H9 (cell line): ENCODE measurements around the gene TECTA. TPM values are rescaled to one million over a fixed set of nuclear protein-coding genes. Genes with fewer than 3 reads are reported as not detected.
A peak's percentile ranks its signal among the peaks of the same experiment; 100 is the strongest.

Source experiments
- DNase-seq: peaks from one replicate; pipeline ENCODE4 v3.0.0-alpha.2; 2017
- H2AFZ ChIP-seq: one replicate; pipeline ENCODE4 v1.6.1; 2013; ENCODE audit warnings: mild to moderate bottlenecking, low read length, control low read depth, moderate library complexity
- H2AK5ac ChIP-seq: 2 replicates; pipeline ENCODE4 v1.6.1; 2013; ENCODE audit warnings: low read length, control low read depth, mixed read lengths; ENCODE audit not compliant: insufficient read length
- H2BK120ac ChIP-seq: one replicate; pipeline ENCODE4 v1.6.1; 2013; ENCODE audit warnings: low read depth, mild to moderate bottlenecking, low read length, control low read depth, inconsistent platforms; ENCODE audit not compliant: poor library complexity, severe bottlenecking
- H2BK12ac ChIP-seq: 2 replicates; pipeline ENCODE4 v1.6.1; 2013; ENCODE audit warnings: low read length, control low read depth, mixed read lengths, low read depth; ENCODE audit not compliant: insufficient read length
- H2BK15ac ChIP-seq: 2 replicates; pipeline ENCODE4 v1.6.1; 2013; ENCODE audit warnings: low read depth, low read length, control low read depth
- H2BK20ac ChIP-seq: one replicate; pipeline ENCODE4 v1.6.1; 2013; ENCODE audit warnings: low read depth, mild to moderate bottlenecking, low read length, control low read depth, inconsistent platforms; ENCODE audit not compliant: poor library complexity, severe bottlenecking
- H2BK5ac ChIP-seq: 2 replicates; pipeline ENCODE4 v1.6.1; 2013; ENCODE audit warnings: low read length, control low read depth, mixed read lengths; ENCODE audit not compliant: insufficient read length
- H3K14ac ChIP-seq: 2 replicates; pipeline ENCODE4 v1.6.1; 2013; ENCODE audit warnings: low read length, control low read depth; ENCODE audit not compliant: insufficient read depth
- H3K18ac ChIP-seq: 2 replicates; pipeline ENCODE4 v1.6.1; 2013; ENCODE audit warnings: low read depth, mild to moderate bottlenecking, mixed read lengths, low read length, control low read depth; ENCODE audit not compliant: insufficient read length
- H3K23ac ChIP-seq: 2 replicates; pipeline ENCODE4 v1.6.1; 2013; ENCODE audit warnings: low read length, control low read depth, mixed read lengths, low read depth; ENCODE audit not compliant: insufficient read length
- H3K23me2 ChIP-seq: 2 replicates; pipeline ENCODE4 v1.6.1; 2013; ENCODE audit warnings: low read depth, mild to moderate bottlenecking, mixed read lengths, low read length, control low read depth; ENCODE audit not compliant: insufficient read length, poor library complexity, severe bottlenecking
- H3K27ac ChIP-seq: 2 replicates; pipeline ENCODE4 v1.5.1; 2013; ENCODE audit warnings: low read length, control low read depth, mixed read lengths, low read depth; ENCODE audit not compliant: insufficient read length
- H3K27me3 ChIP-seq: 2 replicates; pipeline ENCODE4 v1.6.1; 2013; ENCODE audit warnings: low read length, control low read depth, inconsistent platforms; ENCODE audit not compliant: insufficient read depth
- H3K4ac ChIP-seq: 2 replicates; pipeline ENCODE4 v1.6.1; 2013; ENCODE audit warnings: low read depth, mild to moderate bottlenecking, control low read depth, inconsistent platforms, low read length, moderate library complexity
- H3K4me1 ChIP-seq: 2 replicates; pipeline ENCODE4 v1.6.1; 2013; ENCODE audit warnings: low read length, control low read depth, inconsistent platforms; ENCODE audit not compliant: insufficient read depth
- H3K4me2 ChIP-seq: 2 replicates; pipeline ENCODE4 v1.6.1; 2013; ENCODE audit warnings: low read length, control low read depth, mixed read lengths; ENCODE audit not compliant: insufficient read length, insufficient read depth
- H3K56ac ChIP-seq: 2 replicates; pipeline ENCODE4 v1.6.1; 2013; ENCODE audit warnings: low read depth, mild to moderate bottlenecking, mixed read lengths, low read length, control low read depth; ENCODE audit not compliant: insufficient read length
- H3K79me1 ChIP-seq: 2 replicates; pipeline ENCODE4 v1.6.1; 2013; ENCODE audit warnings: low read depth, mild to moderate bottlenecking, moderate library complexity, low read length, control low read depth, inconsistent platforms; ENCODE audit not compliant: insufficient read depth, poor library complexity, severe bottlenecking
- H3K79me2 ChIP-seq: 2 replicates; pipeline ENCODE4 v1.6.1; 2013; ENCODE audit warnings: low read length, control low read depth, inconsistent platforms; ENCODE audit not compliant: insufficient read depth
- H3K9ac ChIP-seq: 2 replicates; pipeline ENCODE4 v1.6.1; 2013; ENCODE audit warnings: low read length, control low read depth, mixed read lengths; ENCODE audit not compliant: insufficient read length; ENCODE audit errors: extremely low read depth
- H3K9me3 ChIP-seq: one replicate; pipeline ENCODE4 v1.6.1; 2013; ENCODE audit warnings: low read depth, low read length, inconsistent platforms; ENCODE audit not compliant: control insufficient read depth
- H3T11ph ChIP-seq: one replicate; pipeline ENCODE4 v1.6.1; 2013; ENCODE audit warnings: mild to moderate bottlenecking, low read length, control low read depth, inconsistent platforms
- H4K20me1 ChIP-seq: one replicate; pipeline ENCODE4 v1.6.1; 2013; ENCODE audit not compliant: control insufficient read depth, insufficient read length, insufficient read depth
- H4K5ac ChIP-seq: 2 replicates; pipeline ENCODE4 v1.6.1; 2013; ENCODE audit warnings: low read depth, mild to moderate bottlenecking, mixed read lengths, low read length, control low read depth; ENCODE audit not compliant: insufficient read length
- H4K8ac ChIP-seq: replicated peaks from 2 replicates; pipeline ENCODE4 v1.6.1; 2013; ENCODE audit warnings: low read length, control low read depth, mixed read lengths, low read depth; ENCODE audit not compliant: insufficient read length
- H4K91ac ChIP-seq: 2 replicates; pipeline ENCODE4 v1.6.1; 2013; ENCODE audit warnings: low read depth, mild to moderate bottlenecking, moderate library complexity, mixed read lengths, low read length, control low read depth; ENCODE audit not compliant: insufficient read length
- H3K27ac Mint-ChIP-seq, 3 experiments: 2 replicates in 2 of 3; 3 replicates in 1 of 3; pipeline ENCODE4 v1.8.0; 2020 to 2021; ENCODE audit warnings: mixed read lengths in 3 of 3, mild to moderate bottlenecking in 1 of 3, moderate library complexity in 1 of 3
- H3K27me3 Mint-ChIP-seq: 2 replicates; pipeline ENCODE4 v1.8.0; 2021; ENCODE audit warnings: low read depth, mild to moderate bottlenecking, moderate library complexity, mixed read lengths
- H3K36me3 Mint-ChIP-seq, 3 experiments: 2 replicates in 2 of 3; 3 replicates in 1 of 3; pipeline ENCODE4 v1.8.0; 2020 to 2021; ENCODE audit warnings: low read depth in 3 of 3, mixed read lengths in 3 of 3; ENCODE audit not compliant: insufficient read depth in 1 of 3
- H3K4me1 Mint-ChIP-seq, 2 experiments: 2 replicates each; pipeline ENCODE4 v1.8.0; 2020; ENCODE audit warnings: mixed read lengths in 2 of 2
- H3K4me3 Mint-ChIP-seq, 2 experiments: 2 replicates in 1 of 2; 3 replicates in 1 of 2; pipeline ENCODE4 v1.8.0; 2020 to 2021; ENCODE audit warnings: mild to moderate bottlenecking in 2 of 2, mixed read lengths in 2 of 2, moderate library complexity in 1 of 2
- H3K9me3 Mint-ChIP-seq, 2 experiments: 2 replicates in 1 of 2; 3 replicates in 1 of 2; pipeline ENCODE4 v1.8.0; 2020; ENCODE audit warnings: mild to moderate bottlenecking in 2 of 2, mixed read lengths in 2 of 2, moderate library complexity in 1 of 2
- WGBS: extraction: QIAGEN DNeasy Blood & Tissue Kit; methylation state at CpG from one replicate; pipeline ENCODE4 v1.1.7; 2013; ENCODE audit warnings: missing lambda C conversion rate, low lambda C conversion rate, mixed read lengths; ENCODE audit not compliant: insufficient read length; ENCODE audit errors: extremely low coverage; 5-methylcytosine and 5-hydroxymethylcytosine counted together
- long read RNA-seq: library from polyadenylated mRNA; unstranded; transcript quantifications from one replicate; pipeline ENCODE4 v2.0.0, GENCODE V29; 2020
- total RNA-seq: library from RNA; stranded (reverse); gene quantifications from 2 replicates; pipeline ENCODE4 v1.2.1, GENCODE V29; 2021
- TF ChIP-seq, protein P1 (sequence below): fragments of 200-600 bp; sonication (generic); conservative IDR thresholded peaks from 3 replicates; pipeline ENCODE4 v1.8.0; 2021; ENCODE audit warnings: antibody characterized with exemption, mild to moderate bottlenecking

The TECTA gene, protein sequence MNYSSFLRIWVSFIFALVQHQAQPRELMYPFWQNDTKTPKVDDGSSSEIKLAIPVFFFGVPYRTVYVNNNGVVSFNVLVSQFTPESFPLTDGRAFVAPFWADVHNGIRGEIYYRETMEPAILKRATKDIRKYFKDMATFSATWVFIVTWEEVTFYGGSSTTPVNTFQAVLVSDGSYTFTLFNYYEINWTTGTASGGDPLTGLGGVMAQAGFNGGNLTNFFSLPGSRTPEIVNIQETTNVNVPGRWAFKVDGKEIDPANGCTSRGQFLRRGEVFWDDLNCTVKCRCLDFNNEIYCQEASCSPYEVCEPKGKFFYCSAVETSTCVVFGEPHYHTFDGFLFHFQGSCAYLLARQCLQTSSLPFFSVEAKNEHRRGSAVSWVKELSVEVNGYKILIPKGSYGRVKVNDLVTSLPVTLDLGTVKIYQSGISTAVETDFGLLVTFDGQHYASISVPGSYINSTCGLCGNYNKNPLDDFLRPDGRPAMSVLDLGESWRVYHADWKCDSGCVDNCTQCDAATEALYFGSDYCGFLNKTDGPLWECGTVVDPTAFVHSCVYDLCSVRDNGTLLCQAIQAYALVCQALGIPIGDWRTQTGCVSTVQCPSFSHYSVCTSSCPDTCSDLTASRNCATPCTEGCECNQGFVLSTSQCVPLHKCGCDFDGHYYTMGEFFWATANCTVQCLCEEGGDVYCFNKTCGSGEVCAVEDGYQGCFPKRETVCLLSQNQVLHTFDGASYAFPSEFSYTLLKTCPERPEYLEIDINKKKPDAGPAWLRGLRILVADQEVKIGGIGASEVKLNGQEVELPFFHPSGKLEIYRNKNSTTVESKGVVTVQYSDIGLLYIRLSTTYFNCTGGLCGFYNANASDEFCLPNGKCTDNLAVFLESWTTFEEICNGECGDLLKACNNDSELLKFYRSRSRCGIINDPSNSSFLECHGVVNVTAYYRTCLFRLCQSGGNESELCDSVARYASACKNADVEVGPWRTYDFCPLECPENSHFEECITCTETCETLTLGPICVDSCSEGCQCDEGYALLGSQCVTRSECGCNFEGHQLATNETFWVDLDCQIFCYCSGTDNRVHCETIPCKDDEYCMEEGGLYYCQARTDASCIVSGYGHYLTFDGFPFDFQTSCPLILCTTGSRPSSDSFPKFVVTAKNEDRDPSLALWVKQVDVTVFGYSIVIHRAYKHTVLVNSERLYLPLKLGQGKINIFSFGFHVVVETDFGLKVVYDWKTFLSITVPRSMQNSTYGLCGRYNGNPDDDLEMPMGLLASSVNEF (N-terminal part only)
- 0.66 and 0.68 TPM in 2 replicates for total RNA-seq
- long read RNA-seq = 0 reads

DNA sequence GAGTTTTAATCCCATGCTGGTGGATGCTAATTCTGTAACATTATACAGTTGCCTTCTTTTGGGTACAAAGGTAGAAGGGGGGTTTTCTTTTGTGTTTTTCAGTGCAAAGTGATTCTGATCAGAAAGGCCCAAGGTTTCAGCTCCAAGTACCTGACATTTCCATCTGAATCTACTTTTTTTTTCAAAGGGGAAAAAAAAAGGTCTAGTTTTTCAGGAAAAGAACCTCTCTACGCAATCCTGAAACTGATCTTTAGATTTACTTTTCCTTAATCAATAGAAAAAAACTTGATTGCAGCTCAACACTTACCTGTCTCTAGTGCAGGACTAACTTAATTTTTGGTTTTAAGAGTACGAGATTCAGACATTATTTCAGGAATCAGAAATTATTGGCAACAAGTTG, at the start of gene TECTA:
TECTA (plus strand) TSS at position 301 of the 400 bp plus-strand sequence. CDS start 1,423 bp downstream, outside the sequence.
- Histone ChIP-seq H2BK12ac (no peak within 1 kb of the TSS), H2BK15ac (no peak within 1 kb of the TSS), H3K4me2 (no peak within 1 kb of the TSS), H3K18ac (no peak within 1 kb of the TSS), H3K4me1 (no peaks in the 10 kb centered on the region), H4K5ac (no peak within 1 kb of the TSS), H4K91ac (no peak within 1 kb of the TSS), H3K27ac (no peak within 1 kb of the TSS), H3K23ac (no peak within 1 kb of the TSS), H3K27me3 (no peaks in the 10 kb centered on the region), H3K14ac (no peak within 1 kb of the TSS), H2BK120ac (no peak within 1 kb of the TSS), H4K8ac (no peak within 1 kb of the TSS), H2AFZ (no peak within 1 kb of the TSS), H4K20me1 (no peaks in the 10 kb centered on the region), H3K79me1 (no peaks in the 10 kb centered on the region), H3K4ac (no peak within 1 kb of the TSS), H2BK20ac (no peak within 1 kb of the TSS), H3K56ac (no peak within 1 kb of the TSS), H3T11ph (no peak within 1 kb of the TSS), H3K79me2 (no peaks in the 10 kb centered on the region), H3K9me3 (no peaks in the 10 kb centered on the region), H3K23me2 (no peaks in the 10 kb centered on the region), H2AK5ac (no peak within 1 kb of the TSS), H2BK5ac (no peak within 1 kb of the TSS), H3K9ac (no peak within 1 kb of the TSS)
- Mint-ChIP-seq H3K36me3 (no peaks in the 10 kb centered on the region; a peak in 1 of 7 replicates), H3K4me1 (peaks cover 31 to 42% of the 10 kb centered on the region in 2 experiments), H3K4me3 (no peak within 1 kb of the TSS; a peak in 1 of 5 replicates), H3K27me3 (no peaks in the 10 kb centered on the region), H3K9me3 (no peaks in the 10 kb centered on the region), H3K27ac (peak within 1 kb of the TSS in 1 of 3 experiments; percentile 34; a peak in 2 of 7 replicates)
- DNase-seq = no peak
- TF ChIP-seq, protein P1, sequence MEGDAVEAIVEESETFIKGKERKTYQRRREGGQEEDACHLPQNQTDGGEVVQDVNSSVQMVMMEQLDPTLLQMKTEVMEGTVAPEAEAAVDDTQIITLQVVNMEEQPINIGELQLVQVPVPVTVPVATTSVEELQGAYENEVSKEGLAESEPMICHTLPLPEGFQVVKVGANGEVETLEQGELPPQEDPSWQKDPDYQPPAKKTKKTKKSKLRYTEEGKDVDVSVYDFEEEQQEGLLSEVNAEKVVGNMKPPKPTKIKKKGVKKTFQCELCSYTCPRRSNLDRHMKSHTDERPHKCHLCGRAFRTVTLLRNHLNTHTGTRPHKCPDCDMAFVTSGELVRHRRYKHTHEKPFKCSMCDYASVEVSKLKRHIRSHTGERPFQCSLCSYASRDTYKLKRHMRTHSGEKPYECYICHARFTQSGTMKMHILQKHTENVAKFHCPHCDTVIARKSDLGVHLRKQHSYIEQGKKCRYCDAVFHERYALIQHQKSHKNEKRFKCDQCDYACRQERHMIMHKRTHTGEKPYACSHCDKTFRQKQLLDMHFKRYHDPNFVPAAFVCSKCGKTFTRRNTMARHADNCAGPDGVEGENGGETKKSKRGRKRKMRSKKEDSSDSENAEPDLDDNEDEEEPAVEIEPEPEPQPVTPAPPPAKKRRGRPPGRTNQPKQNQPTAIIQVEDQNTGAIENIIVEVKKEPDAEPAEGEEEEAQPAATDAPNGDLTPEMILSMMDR = no peak
- no CpG with 5 or more reads among the region's 2 CpGs for WGBS
